ENCODE measurements around the gene KRTAP19-7. TPM values are rescaled to one million over a fixed set of nuclear protein-coding genes. Genes with fewer than 3 reads are reported as not detected.

The KRTAP19-7 gene
- total and polyA plus RNA-seq, 2 of the 4 experiments (the other 2 are of a cell fraction), result not detected

DNA sequence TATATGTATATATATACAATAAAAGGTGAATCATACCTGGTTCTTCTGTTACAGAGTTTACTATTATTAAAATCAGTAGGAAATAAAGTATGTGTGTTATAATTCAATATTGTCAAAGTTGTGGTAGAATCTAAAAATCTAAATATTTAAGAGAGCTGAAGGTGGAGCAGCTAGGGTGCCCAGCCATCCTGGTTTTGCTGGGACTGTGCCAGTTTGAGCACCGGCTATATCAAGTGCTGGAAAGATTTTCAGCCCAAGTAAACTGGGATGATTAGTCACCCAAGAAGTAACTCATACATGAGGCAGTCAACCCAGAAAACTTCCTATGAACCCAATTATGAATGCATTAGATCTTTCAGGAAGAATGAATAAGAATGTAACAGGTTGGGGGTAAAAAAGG lies 42.2 kb downstream of the KRTAP19-7 start:
- Histone ChIP-seq H3K27ac (ENCODE audit: insufficient read depth, low read length) (no peak overlapping the region), H3K79me1 (ENCODE audit: low read depth in 1 of 2, low read length in 2 of 2) (no peaks in the 10 kb centered on the region), H3K27me3 (ENCODE audit: control insufficient read depth, insufficient read depth, low read length) (no peaks in the 10 kb centered on the region), H3K56ac (ENCODE audit: extremely low read depth, insufficient read depth, low read length) (no peak overlapping the region), H3K18ac (ENCODE audit: low read depth, low read length) (no peak overlapping the region), H2AK5ac (ENCODE audit: low read depth, low read length) (no peak overlapping the region), H3K9me3 (ENCODE audit: control insufficient read depth, insufficient read depth, low read length) (peaks cover 10% of the 10 kb centered on the region), H4K5ac (ENCODE audit: low read depth, low read length) (no peak overlapping the region), H2BK5ac (ENCODE audit: low read depth, low read length, poor library complexity, severe bottlenecking) (no peak overlapping the region), H3K9me1 (ENCODE audit: insufficient read depth, low read length) (no peaks in the 10 kb centered on the region), H3K23ac (ENCODE audit: low read depth, low read length) (no peak overlapping the region), H3K14ac (replicated peaks; ENCODE audit: low read depth, low read length) (no peak overlapping the region), H2BK120ac (ENCODE audit: low read depth, low read length) (no peak overlapping the region), H3K4me1 (ENCODE audit: control insufficient read depth, insufficient read depth, low read length) (no peaks in the 10 kb centered on the region), H3K4ac (ENCODE audit: low read depth, low read length) (no peak overlapping the region), H2BK15ac (ENCODE audit: low read depth, low read length) (no peak overlapping the region), H4K91ac (ENCODE audit: insufficient read depth, low read depth, low read length) (no peak overlapping the region), H2AK9ac (replicated peaks; ENCODE audit: low read depth, low read length, poor library complexity) (no peak overlapping the region), H3K4me3 (ENCODE audit: insufficient read depth, low read depth, low read length) (no peak overlapping the region), H3K4me2 (ENCODE audit: low read depth, low read length) (no peak overlapping the region), H4K8ac (ENCODE audit: low read depth in 2 of 2, low read length in 2 of 2) (no peak overlapping the region), H2BK20ac (ENCODE audit: low read depth, low read length) (no peak overlapping the region), H3K9ac (ENCODE audit: low read depth, low read length) (no peak overlapping the region), H4K20me1 (ENCODE audit: insufficient read depth, low read length) (no peaks in the 10 kb centered on the region), H2AFZ (replicated peaks; ENCODE audit: low read length, poor library complexity) (no peak overlapping the region), H3K36me3 (ENCODE audit: control insufficient read depth, insufficient read depth, low read length) (no peaks in the 10 kb centered on the region)
- TF ChIP-seq, protein P1, sequence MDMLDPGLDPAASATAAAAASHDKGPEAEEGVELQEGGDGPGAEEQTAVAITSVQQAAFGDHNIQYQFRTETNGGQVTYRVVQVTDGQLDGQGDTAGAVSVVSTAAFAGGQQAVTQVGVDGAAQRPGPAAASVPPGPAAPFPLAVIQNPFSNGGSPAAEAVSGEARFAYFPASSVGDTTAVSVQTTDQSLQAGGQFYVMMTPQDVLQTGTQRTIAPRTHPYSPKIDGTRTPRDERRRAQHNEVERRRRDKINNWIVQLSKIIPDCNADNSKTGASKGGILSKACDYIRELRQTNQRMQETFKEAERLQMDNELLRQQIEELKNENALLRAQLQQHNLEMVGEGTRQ (IDR thresholded peaks at IDR 0.05; ENCODE audit: low read depth, low read length), result no peak
- TF ChIP-seq RAD21 (IDR thresholded peaks at IDR 0.05; ENCODE audit: low read length) (no peak), POLR2A (IDR thresholded peaks at IDR 0.05; ENCODE audit: low read depth, low read length) (no peak), RCOR1 (IDR thresholded peaks at IDR 0.05; ENCODE audit: insufficient replicate concordance, low read length) (no peak), FOS (IDR thresholded peaks at IDR 0.05; ENCODE audit: low read depth, low read length) (no peak), MXI1 (IDR thresholded peaks at IDR 0.05; ENCODE audit: borderline replicate concordance, low read depth, low read length) (no peak), NFE2L2 (IDR thresholded peaks at IDR 0.05; ENCODE audit: low read depth, low read length) (no peak), MAZ (IDR thresholded peaks at IDR 0.05; ENCODE audit: borderline replicate concordance, low read depth, low read length) (no peak), MAFK (IDR thresholded peaks at IDR 0.05; ENCODE audit: low read depth, low read length) (no peak), BHLHE40 (IDR thresholded peaks at IDR 0.05; ENCODE audit: low read depth, low read length) (no peak), CHD1 (IDR thresholded peaks at IDR 0.05; ENCODE audit: low read depth, low read length) (no peak)
- TF ChIP-seq, protein P2, sequence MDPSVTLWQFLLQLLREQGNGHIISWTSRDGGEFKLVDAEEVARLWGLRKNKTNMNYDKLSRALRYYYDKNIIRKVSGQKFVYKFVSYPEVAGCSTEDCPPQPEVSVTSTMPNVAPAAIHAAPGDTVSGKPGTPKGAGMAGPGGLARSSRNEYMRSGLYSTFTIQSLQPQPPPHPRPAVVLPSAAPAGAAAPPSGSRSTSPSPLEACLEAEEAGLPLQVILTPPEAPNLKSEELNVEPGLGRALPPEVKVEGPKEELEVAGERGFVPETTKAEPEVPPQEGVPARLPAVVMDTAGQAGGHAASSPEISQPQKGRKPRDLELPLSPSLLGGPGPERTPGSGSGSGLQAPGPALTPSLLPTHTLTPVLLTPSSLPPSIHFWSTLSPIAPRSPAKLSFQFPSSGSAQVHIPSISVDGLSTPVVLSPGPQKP (IDR thresholded peaks at IDR 0.05; ENCODE audit: borderline replicate concordance, low read depth, low read length), result no peak
- TF ChIP-seq, protein P3, sequence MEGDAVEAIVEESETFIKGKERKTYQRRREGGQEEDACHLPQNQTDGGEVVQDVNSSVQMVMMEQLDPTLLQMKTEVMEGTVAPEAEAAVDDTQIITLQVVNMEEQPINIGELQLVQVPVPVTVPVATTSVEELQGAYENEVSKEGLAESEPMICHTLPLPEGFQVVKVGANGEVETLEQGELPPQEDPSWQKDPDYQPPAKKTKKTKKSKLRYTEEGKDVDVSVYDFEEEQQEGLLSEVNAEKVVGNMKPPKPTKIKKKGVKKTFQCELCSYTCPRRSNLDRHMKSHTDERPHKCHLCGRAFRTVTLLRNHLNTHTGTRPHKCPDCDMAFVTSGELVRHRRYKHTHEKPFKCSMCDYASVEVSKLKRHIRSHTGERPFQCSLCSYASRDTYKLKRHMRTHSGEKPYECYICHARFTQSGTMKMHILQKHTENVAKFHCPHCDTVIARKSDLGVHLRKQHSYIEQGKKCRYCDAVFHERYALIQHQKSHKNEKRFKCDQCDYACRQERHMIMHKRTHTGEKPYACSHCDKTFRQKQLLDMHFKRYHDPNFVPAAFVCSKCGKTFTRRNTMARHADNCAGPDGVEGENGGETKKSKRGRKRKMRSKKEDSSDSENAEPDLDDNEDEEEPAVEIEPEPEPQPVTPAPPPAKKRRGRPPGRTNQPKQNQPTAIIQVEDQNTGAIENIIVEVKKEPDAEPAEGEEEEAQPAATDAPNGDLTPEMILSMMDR (conservative IDR thresholded peaks at IDR 0.05; ENCODE audit: low read depth, low read length), result no peak
- no peak for ATAC-seq (ENCODE audit: low read depth)
- dilution Hi-C loops (cut with HindIII; ENCODE audit: low sequenced_read_pairs, unreplicated experiment), result no loop called here
- intact Hi-C loops (cut with micrococcal nuclease), result no loop called here
- ChIA-PET CTCF (no interaction called here), POLR2A (ENCODE audit: unreplicated experiment) (no interaction called here)
- no CpG with 5 or more reads among the region's 1 CpG for WGBS, 2 experiments (ENCODE audit: extremely low coverage in 2 of 2, insufficient read length in 1 of 2)
- BruUV-seq (replicated peaks), result no TSS peak
- no peak for DNase-seq
- in situ Hi-C loops (cut with MboI; ENCODE audit: low sequenced_read_pairs), result no loop called here
